ES-I3 (cell line): ENCODE results near the gene LRWD1.
"Not testable (repeated sequence)": the region's sequence is repeated elsewhere in the genome, so short reads cannot be mapped to it uniquely, and the experiment has no call there.

Experiments
- H3K36me3 ChIP-seq: 2 replicates; pipeline ENCODE4 v1.6.1; 2013; ENCODE audit warnings: mild to moderate bottlenecking, low read length, control low read depth, moderate library complexity; ENCODE audit not compliant: insufficient read depth
- H3K4me1 ChIP-seq: 2 replicates; pipeline ENCODE4 v1.6.1; 2013; ENCODE audit warnings: mild to moderate bottlenecking, control low read depth, low read length; ENCODE audit not compliant: insufficient read depth
- H3K9ac ChIP-seq: 2 replicates; pipeline ENCODE4 v1.6.1; 2013; ENCODE audit warnings: low read depth, mild to moderate bottlenecking, low read length, moderate library complexity
- H3K9me3 ChIP-seq: 2 replicates; pipeline ENCODE4 v1.6.1; 2013; ENCODE audit warnings: mild to moderate bottlenecking, low read length, moderate library complexity; ENCODE audit not compliant: control insufficient read depth, insufficient read depth

Gene LRWD1

DNA sequence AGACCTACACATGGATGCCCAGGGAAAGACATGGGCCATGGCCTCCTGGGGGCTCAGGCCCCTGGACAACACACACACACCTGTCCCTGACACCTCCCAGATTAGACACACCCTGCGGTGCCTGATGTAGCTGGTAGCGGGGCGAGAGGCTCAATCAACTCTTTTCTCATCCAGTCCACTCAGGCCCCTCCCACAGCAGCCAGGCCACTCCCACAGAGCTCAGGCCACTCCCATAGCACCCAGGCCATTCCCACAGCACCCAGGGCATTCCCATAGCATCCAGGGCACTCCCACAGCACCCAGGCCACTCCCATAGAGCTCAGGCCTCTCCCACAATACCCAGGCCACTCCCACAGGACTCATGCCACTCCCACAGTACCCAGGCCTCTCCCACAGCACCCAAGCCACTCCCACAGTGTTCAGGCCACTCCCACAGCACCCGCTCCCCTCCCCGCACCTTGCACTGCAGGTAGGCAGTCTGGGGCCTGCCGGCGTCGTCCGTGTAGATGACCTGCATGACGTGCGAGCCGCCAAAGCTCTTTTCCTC is 25.8 kb downstream of the LRWD1 start:
- H3K9ac ChIP-seq, H3K36me3 ChIP-seq: not testable (repeated sequence)

DNA sequence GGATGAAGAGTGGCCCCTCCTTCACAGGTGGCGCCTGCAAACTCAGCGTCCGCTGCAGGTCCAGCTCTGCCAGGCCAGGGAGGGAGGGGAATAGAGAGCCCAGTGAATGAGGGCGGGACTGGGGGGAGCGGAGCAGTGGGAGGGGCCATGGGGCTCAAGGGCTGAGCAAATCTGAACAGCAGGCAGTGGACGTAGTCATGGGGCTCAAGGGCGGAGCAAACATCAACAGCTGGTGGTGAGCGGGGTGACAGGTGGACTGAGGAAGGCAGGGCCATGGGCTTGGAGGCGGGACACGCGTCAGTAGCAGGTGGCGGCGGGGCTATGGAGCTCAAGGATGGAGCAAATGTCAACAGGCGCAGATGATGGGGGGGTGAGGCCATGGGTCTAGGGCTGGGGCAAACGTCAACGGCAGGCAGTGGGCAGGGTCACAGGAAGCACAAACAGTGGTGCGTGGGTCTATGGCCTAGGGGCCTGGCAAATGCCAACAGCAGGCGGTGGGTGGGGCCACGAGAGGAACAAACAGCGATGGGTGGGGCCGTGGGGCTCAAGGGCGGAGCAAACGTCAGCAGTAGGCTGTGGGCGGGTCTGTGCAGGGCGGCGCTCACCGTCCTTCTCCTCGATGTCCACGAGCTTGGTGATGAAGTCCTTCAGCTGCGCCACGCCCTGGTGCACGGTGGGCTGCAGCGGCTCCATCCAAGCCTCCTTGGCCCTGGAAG is 28.6 kb downstream of the LRWD1 start:
- not testable (repeated sequence) for H3K36me3 ChIP-seq, H3K9ac ChIP-seq, H3K4me1 ChIP-seq, H3K9me3 ChIP-seq

More for the DNA sequence above, 25.8 kb downstream of the LRWD1 start:
- H3K9me3 ChIP-seq, H3K4me1 ChIP-seq: not testable (repeated sequence)

GRCh38 chr7:102494026-102494425 is 29.2 kb downstream of the LRWD1 start:
- H3K36me3 ChIP-seq, H3K4me1 ChIP-seq, H3K9ac ChIP-seq, H3K9me3 ChIP-seq: not testable (repeated sequence)

DNA sequence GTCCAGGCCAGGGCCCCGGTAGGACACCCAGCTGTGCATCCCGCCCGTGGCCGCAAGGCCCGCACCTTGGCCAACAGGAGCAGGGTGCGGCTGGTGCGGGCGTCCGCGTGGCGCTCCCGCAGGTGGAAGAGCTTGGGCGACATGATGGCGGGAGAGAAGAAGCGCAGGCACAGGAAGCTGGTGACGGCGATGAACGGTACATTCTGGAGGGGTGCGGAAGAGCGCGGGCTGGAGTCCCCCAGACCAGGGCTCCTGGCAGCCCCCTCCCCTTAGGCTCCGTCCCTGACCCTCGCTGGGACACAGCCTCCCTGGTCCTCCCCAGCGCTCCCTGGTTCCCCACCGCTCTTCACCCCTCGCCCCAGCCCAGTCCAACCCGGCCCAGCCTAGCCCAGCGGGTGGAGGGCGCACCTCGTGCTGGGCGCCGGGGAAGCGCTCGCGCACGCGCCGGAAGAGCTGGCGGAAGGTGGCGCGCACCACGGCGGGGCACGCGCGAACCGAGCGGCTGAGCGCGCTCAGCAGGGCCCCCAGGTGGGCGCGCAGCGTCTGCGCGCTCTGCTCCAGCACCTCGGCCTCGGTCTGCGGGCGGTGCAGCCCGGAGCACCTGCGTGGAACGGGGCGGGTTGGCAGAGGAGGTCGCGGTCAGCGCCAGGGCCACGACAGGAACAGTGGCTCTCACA is 29.8 kb downstream of the LRWD1 start:
- H3K36me3 ChIP-seq, H3K4me1 ChIP-seq, H3K9ac ChIP-seq, H3K9me3 ChIP-seq: not testable (repeated sequence)

DNA sequence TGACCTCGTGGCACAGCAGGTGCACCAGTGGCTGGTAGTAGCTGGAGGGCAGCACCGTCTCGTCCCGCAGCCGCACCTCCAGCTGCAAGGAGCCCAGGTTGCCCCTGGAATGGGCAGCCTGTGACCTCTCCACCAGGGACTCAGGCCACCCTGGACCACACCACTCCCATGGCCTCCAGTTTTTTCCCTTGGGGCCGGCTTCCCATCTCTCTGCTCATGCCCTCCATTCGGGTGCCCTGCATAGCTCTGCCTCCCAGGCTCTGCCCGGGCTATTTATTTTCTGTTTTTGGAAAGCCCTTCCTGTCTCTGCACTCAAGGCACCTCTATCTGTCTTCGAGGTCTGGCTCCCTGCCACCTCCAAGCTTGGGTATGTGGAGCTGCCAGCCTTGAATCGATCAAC is 32.1 kb downstream of the LRWD1 start:
- not testable (repeated sequence) for H3K9ac ChIP-seq, H3K9me3 ChIP-seq, H3K4me1 ChIP-seq, H3K36me3 ChIP-seq

- not testable (repeated sequence) for H3K9me3 ChIP-seq, H3K9ac ChIP-seq
Measured at GRCh38 chr7:102497308-102497707, 32.5 kb downstream of the LRWD1 start.

DNA sequence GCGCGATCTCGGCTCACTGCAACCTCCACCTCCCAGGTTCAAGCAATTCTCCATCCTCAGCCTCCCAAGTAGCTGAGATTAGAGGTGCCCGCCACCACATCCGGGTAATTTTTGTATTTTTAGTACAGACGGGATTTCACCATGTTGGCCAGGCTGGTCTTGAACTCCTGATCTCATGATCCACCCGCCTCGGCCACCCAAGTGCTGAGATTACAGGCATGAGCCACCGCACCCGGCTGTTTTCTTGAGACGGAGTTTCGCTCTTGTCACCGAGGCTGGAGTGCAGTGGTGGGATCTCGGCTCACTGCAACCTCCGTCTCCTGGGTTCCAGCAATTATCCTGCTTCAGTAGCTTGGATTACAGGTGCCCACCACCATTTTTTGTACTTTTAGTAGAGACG is 33.5 kb downstream of the LRWD1 start:
- not testable (repeated sequence) for H3K36me3 ChIP-seq, H3K9me3 ChIP-seq, H3K4me1 ChIP-seq, H3K9ac ChIP-seq

More at GRCh38 chr7:102497308-102497707, 32.5 kb downstream of the LRWD1 start:
- not testable (repeated sequence) for H3K4me1 ChIP-seq, H3K36me3 ChIP-seq

- H3K9me3 ChIP-seq: not testable (repeated sequence)
Measured at GRCh38 chr7:102503141-102503540, 38.4 kb downstream of the LRWD1 start.

GRCh38 chr7:102505298-102506185 is 40.8 kb downstream of the LRWD1 start:
- H3K9me3 ChIP-seq, H3K9ac ChIP-seq: not testable (repeated sequence)

More at GRCh38 chr7:102503141-102503540, 38.4 kb downstream of the LRWD1 start:
- not testable (repeated sequence) for H3K36me3 ChIP-seq, H3K4me1 ChIP-seq, H3K9ac ChIP-seq

GRCh38 chr7:102507410-102508088 is 42.8 kb downstream of the LRWD1 start:
- not testable (repeated sequence) for H3K4me1 ChIP-seq, H3K9ac ChIP-seq

More at GRCh38 chr7:102505298-102506185, 40.8 kb downstream of the LRWD1 start:
- not testable (repeated sequence) for H3K36me3 ChIP-seq, H3K4me1 ChIP-seq

GRCh38 chr7:102510575-102510974 is 45.8 kb downstream of the LRWD1 start:
- not testable (repeated sequence) for H3K9me3 ChIP-seq, H3K9ac ChIP-seq, H3K4me1 ChIP-seq, H3K36me3 ChIP-seq

More at GRCh38 chr7:102507410-102508088, 42.8 kb downstream of the LRWD1 start:
- H3K36me3 ChIP-seq, H3K9me3 ChIP-seq: not testable (repeated sequence)

- not testable (repeated sequence) for H3K9ac ChIP-seq, H3K4me1 ChIP-seq, H3K9me3 ChIP-seq
Measured at GRCh38 chr7:102511860-102512522, 47.2 kb downstream of the LRWD1 start.

GRCh38 chr7:102512642-102513221 is 47.9 kb downstream of the LRWD1 start:
- not testable (repeated sequence) for H3K36me3 ChIP-seq, H3K4me1 ChIP-seq, H3K9me3 ChIP-seq, H3K9ac ChIP-seq

More at GRCh38 chr7:102511860-102512522, 47.2 kb downstream of the LRWD1 start:
- H3K36me3 ChIP-seq: not testable (repeated sequence)
